Stimulated activated CD8-positive, alpha-beta memory T cell treated with anti-CD3 and anti-CD28 coated beads, Interleukin-12 subunit alpha, Interleukin-12 subunit beta, amount 100 ng/mL, for 1 hour (primary cell): ENCODE data around the gene PTPRN2.
"Not testable (repeated sequence)": the region's sequence is repeated elsewhere in the genome, so short reads cannot be mapped to it uniquely, and the experiment has no call there.

Source experiments
- DNase-seq: peaks from one replicate; pipeline ENCODE4 v3.0.0-alpha.2; 2020; ENCODE audit warnings: low read depth

PTPRN2 gene

GRCh38 chr7:158050441-158050977 lies 537.1 kb downstream of the PTPRN2 start:
- no peak for DNase-seq

- DNase-seq = no peak
Measured at GRCh38 chr7:158049271-158049670, 538.4 kb downstream of the PTPRN2 start.

- DNase-seq = no peak
Measured at GRCh38 chr7:158048569-158048968, 539.1 kb downstream of the PTPRN2 start.

- no peak for DNase-seq
Measured at GRCh38 chr7:158047391-158048059, 540.1 kb downstream of the PTPRN2 start.

- not testable (repeated sequence) for DNase-seq
Measured at GRCh38 chr7:158046246-158046645, 541.4 kb downstream of the PTPRN2 start.

GRCh38 chr7:158044482-158044823 lies 543.2 kb downstream of the PTPRN2 start:
- DNase-seq = no peak

- no peak for DNase-seq
Measured at GRCh38 chr7:158043551-158044481, 543.8 kb downstream of the PTPRN2 start.

- no peak for DNase-seq
Measured at GRCh38 chr7:158042156-158042880, 545.3 kb downstream of the PTPRN2 start.

- DNase-seq = no peak
Measured at GRCh38 chr7:158040199-158040598, 547.4 kb downstream of the PTPRN2 start.

- DNase-seq = no peak
Measured at GRCh38 chr7:158039270-158039669, 548.4 kb downstream of the PTPRN2 start.

- no peak for DNase-seq
Measured at GRCh38 chr7:158037211-158037610, 550.4 kb downstream of the PTPRN2 start.

- no peak for DNase-seq
Measured at GRCh38 chr7:158035343-158035742, 552.3 kb downstream of the PTPRN2 start.

GRCh38 chr7:158034571-158034970 lies 553.1 kb downstream of the PTPRN2 start:
- DNase-seq = no peak

GRCh38 chr7:158033925-158034324 lies 553.7 kb downstream of the PTPRN2 start:
- DNase-seq = not testable (repeated sequence)

- no peak for DNase-seq
Measured at GRCh38 chr7:158033196-158033595, 554.4 kb downstream of the PTPRN2 start.

GRCh38 chr7:158032561-158033115 lies 555.0 kb downstream of the PTPRN2 start:
- DNase-seq = no peak

- DNase-seq = no peak
Measured at GRCh38 chr7:158031867-158032308, 555.7 kb downstream of the PTPRN2 start.

GRCh38 chr7:158030566-158030965 lies 557.1 kb downstream of the PTPRN2 start:
- DNase-seq = no peak

- no peak for DNase-seq
Measured at GRCh38 chr7:158030071-158030470, 557.6 kb downstream of the PTPRN2 start.

- DNase-seq = no peak
Measured at GRCh38 chr7:158029509-158029908, 558.1 kb downstream of the PTPRN2 start.

GRCh38 chr7:158028971-158029370 lies 558.7 kb downstream of the PTPRN2 start:
- no peak for DNase-seq
